PFSK-1 (cell line): Measurements from ENCODE around the gene EPB41L4B.

Source experiments
- FOXP2 ChIP-seq: optimal IDR thresholded peaks from 2 replicates; pipeline ENCODE3; 2011; ENCODE audit warnings: borderline replicate concordance, control low read depth, inconsistent platforms; ENCODE audit not compliant: insufficient read depth; ENCODE audit errors: extremely low read length, extremely low read depth
- POLR2AphosphoS5 ChIP-seq: IDR thresholded peaks from 2 replicates; pipeline ENCODE4 v1.6.1; 2012; ENCODE audit warnings: low read depth, mild to moderate bottlenecking, control low read depth, low read length, moderate library complexity
- REST ChIP-seq, 2 experiments: IDR thresholded peaks; 2 replicates each; pipeline versions ENCODE4 v1.6.1 to v1.8.0; 2011 to 2012; ENCODE audit warnings: low read depth in 2 of 2, low read length in 2 of 2, control low read depth in 1 of 2, inconsistent platforms in 1 of 2, mild to moderate bottlenecking in 1 of 2, moderate library complexity in 1 of 2; ENCODE audit not compliant: insufficient read depth in 1 of 2

- TF ChIP-seq POLR2AphosphoS5 (no peak), REST (IDR thresholded peaks at IDR 0.05; ENCODE audit: insufficient read depth in 1 of 2, low read depth in 2 of 2, low read length in 2 of 2) (no peak), FOXP2 (no peak)
These were observed 55.8 kb downstream of the EPB41L4B start for GRCh38 chr9:109264877-109265587.
